WI38 (cell line): ENCODE measurements around the gene CD300LF.

Experiments used
- H3K4me3 ChIP-seq: 2 replicates; pipeline ENCODE4 v1.5.1; 2011; ENCODE audit warnings: low read depth, mild to moderate bottlenecking, control low read depth, low read length
- TF ChIP-seq, protein P1 (sequence below): IDR thresholded peaks from 2 replicates; pipeline ENCODE4 v1.5.1; 2012; ENCODE audit warnings: low read depth, mild to moderate bottlenecking, control low read depth, low read length

Gene CD300LF

GRCh38 chr17:74654742-74655141, 58.0 kb downstream of the CD300LF start:
- TF ChIP-seq, protein P1, sequence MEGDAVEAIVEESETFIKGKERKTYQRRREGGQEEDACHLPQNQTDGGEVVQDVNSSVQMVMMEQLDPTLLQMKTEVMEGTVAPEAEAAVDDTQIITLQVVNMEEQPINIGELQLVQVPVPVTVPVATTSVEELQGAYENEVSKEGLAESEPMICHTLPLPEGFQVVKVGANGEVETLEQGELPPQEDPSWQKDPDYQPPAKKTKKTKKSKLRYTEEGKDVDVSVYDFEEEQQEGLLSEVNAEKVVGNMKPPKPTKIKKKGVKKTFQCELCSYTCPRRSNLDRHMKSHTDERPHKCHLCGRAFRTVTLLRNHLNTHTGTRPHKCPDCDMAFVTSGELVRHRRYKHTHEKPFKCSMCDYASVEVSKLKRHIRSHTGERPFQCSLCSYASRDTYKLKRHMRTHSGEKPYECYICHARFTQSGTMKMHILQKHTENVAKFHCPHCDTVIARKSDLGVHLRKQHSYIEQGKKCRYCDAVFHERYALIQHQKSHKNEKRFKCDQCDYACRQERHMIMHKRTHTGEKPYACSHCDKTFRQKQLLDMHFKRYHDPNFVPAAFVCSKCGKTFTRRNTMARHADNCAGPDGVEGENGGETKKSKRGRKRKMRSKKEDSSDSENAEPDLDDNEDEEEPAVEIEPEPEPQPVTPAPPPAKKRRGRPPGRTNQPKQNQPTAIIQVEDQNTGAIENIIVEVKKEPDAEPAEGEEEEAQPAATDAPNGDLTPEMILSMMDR = no peak
- H3K4me3 ChIP-seq = no peak overlapping the region

DNA sequence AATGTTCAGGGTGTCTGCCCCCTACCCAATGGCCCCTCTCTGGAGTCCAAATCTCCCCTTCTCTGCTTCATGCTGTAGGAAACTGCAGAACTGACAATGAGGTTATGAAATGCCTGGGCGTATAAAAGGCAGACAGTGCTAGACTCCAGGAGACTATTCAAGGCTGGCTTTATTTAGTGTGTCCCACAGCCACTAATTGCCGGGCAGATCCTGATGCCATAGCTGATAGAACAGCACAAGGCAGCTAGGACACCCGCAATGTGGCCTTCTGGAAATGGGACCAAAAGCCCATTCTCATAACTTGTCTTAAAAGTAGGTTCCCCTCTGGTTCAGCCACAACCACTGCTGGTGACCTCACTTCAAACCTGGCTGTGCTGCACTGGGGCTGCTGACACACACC, 60.7 kb downstream of the CD300LF start:
- TF ChIP-seq, protein P1 = no peak
- H3K4me3 ChIP-seq = no peak overlapping the region

GRCh38 chr17:74649909-74650308, 62.8 kb downstream of the CD300LF start:
- H3K4me3 ChIP-seq = no peak overlapping the region
- TF ChIP-seq, protein P1 = no peak

- H3K4me3 ChIP-seq = no peak overlapping the region
- TF ChIP-seq, protein P1 = no peak
These were observed 64.7 kb downstream of the CD300LF start for GRCh38 chr17:74647871-74648672.

- no peak overlapping the region for H3K4me3 ChIP-seq
- TF ChIP-seq, protein P1 = no peak
These were observed 66.5 kb downstream of the CD300LF start for GRCh38 chr17:74646231-74646630.

GRCh38 chr17:74645010-74645409, 67.7 kb downstream of the CD300LF start:
- TF ChIP-seq, protein P1 = no peak
- H3K4me3 ChIP-seq = no peak overlapping the region

DNA sequence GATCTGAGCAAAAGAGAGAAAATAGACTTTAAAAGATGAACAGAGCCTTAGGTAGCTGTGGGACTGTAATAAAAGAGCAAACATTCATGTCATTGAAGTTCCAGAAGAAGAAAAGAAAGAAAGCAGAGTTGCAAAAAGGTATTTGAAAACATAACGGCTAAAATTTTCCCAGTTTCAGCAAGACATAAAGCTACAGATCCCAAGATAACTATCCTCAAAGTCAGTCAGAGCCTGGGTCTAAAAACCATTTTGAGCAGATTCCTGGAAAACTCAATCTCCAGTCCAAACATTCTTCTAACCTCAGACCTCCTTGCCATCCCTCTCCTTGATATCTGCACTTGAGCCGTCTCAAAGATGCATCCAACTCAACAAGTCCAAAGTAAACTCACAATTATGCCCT, 68.3 kb downstream of the CD300LF start:
- TF ChIP-seq, protein P1 = no peak
- no peak overlapping the region for H3K4me3 ChIP-seq
